Activated CD8-positive, alpha-beta memory T cell treated with anti-CD3 and anti-CD28 coated beads for 48 hours (primary cell): ENCODE measurements around the gene FGGY.

Experiments used
- DNase-seq, 3 experiments: peaks; one replicate each; pipeline ENCODE4 v3.0.0-alpha.2; 2020; ENCODE audit warnings: low read depth in 2 of 3, low spot score in 2 of 3

The FGGY gene

DNA sequence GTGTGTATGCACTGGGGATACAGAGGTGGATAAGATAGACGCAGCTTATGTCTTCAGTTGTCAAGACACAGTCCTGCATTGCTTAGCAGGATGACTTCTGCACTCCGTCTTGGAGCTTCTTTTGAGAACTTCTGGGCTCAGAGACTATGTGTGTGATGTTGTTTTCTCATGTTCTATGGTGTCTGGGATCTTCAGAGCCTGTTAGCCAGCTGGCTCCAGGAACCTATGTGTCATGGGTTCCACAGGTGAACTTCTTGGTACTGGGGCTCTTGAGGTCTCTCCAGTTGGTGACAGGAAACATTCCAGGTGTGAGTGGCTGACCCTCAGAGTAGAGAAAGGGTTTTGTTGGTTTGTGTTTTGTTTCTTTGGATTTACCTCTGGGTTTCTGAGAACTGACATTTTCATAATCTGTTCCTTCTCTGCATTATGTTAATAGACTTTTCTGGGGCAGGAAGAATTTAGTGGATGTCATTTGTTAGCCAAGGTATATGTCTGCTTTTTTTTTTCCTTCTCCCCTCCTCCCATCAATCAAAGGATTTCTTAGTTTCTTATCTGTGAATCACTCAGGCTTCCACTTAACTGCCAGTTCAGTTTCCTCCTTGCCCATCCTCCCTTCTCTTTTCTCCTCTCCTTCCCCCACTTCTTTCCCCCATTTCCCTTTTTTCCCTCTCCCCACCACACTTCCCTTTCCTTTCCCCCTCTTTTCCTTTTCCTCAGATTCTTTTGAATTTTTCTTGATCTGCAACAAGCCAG is 18.1 kb downstream of the FGGY start:
- no peak for DNase-seq

DNA sequence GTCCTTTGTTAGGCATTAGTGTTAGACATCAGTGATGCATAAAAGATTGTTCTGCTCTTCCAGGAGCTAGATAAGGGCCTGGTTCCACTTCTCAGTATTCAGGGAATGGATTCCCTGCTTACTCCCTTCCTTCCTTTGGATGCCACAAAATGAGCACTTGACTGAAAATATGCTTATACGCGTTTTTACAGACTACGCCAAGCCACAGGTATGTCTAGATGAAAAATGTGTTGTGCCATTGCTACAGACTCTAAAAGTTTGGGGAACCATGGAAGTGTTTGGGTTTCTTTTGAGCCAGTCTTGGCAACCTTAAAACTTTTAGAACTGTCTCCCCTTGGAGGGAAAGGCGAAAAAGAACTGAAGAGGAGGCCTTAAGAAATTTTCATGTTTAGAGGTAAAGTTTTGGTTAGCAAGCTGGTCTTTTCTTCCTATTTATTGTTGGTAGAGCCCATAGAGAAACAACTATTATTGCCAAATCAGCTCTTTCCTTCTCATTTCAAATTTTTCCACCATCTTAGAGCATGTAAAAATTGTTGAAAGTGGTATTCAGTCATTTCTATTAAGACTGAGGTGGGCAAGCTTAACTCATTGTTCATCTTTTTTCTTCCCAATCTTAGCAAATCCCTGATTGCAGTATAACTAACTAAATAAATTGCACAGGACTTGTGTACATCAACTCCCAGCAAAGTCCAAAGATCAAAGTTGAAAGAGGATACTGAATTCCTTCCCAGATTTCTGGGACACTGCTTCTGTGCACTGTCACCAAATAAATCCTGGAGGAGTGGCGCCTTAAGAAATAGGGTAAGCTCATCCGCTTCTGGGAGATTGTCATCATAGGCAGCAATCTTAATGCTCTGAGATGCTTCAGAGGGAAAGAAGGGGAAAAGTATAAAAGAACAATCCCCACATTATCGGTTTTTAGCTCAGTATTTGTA is 18.9 kb downstream of the FGGY start:
- no peak for DNase-seq

DNA sequence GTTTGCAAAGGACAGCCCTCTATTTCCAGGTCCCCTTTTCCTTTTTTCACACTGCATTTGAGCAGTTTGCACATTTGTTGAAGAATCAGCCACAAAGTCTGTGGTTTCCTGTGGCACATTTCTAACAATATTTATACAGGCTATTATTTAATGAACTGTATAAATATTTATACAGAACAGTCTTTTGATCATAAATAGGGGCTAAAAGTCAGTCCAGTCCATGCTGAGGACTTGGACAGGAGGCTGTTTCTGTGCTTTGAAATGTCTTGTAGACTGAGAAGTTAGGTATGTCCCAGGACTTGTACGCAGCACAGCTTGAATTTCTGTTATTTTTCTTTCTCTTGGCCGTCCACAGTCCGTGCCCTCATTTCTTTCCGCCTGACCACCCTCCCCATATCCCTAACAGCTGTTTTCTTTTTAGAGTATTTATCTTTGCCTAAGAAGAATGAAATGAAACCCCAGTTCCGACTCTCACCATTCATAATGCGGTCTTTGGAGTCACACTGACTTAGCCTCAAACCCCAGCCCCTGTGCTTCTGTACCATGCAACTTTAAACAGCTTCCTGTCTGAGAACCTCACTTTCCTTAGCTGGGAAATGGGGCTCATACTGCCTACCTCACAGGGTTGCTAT is 19.7 kb downstream of the FGGY start:
- DNase-seq = no peak

DNA sequence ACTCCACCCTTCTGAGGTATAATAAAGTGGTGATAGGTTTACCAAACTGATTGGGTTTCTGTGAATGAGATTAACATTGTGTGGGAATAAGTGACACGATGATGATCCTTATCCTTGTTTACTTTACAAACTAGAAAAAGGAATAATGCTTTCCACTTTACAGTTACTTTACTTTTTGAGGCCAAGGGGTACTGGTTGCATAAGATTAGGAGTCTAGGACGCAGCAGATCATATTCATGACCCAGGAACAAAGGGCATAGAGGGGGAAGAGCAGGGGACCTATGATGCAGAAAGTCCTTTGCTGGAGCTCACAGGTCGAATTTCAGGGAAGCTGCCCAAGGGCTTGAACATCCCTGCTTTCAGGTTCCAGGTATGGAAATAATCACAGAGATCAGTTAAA is 20.4 kb downstream of the FGGY start:
- DNase-seq = no peak

DNA sequence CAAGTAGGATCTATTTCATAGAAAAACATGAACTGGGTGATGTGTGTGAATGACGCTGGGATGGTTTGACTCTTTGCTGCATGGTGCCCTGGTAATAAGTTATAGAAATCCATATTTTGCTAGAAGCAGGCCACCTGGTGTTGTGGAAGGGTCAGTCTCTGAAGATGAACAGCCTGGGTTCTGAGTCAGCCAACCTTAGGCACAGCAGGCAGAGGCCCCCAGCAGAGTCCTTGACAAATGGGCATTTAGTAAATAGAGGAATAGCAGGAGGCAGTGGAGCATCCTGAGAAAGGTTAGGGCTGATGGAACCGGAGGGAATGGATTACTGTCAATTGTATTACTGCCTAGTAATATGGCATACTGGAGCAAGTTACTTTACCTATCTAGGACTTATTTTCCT is 20.9 kb downstream of the FGGY start:
- DNase-seq = no peak

DNA sequence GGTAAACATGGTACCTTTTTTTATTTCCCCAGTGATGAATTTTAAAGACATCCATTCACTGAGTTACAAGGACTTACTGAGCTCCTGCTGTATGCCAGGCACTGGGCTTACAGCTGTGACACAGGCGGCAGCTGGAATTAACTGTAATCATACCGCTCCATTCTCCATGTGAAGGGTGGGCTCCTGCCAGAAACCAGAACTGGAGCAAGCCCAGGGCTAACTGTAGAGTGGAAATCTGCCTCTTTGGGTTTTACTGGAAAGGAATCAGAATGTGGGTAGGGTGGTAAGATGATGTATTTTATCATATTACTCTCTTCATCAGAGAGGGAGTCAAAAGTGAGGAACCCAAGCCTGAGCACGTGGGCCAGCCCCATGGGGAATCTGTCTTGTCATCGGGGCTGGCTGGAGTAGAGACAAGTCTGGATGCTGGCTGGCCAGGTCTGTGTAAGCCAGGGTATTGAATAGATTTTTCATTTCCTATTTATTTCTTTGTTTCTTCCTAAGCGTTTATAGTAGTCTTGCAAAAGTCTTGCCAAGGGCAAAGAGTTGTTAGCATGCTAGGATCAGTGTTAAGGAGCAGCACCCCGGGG is 21.5 kb downstream of the FGGY start:
- no peak for DNase-seq

DNA sequence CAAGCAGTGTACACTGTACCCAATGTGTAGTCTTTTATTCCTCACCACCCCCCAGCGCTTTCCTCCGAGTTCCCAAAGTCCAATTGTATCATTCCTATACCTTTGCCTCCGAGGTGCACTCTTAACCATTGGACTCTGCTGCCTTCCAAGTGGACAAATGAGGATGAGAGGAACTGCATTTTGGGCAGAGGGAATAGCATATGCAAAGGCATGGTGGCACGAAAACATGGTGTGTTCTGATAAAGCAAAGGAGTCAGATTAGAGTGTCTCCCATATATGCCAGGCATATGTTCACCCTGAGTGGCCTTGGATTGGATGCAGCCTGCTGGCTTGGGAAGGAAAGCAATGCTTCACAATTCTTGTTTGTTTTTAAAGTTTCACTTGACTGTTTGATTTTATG is 25.5 kb downstream of the FGGY start:
- DNase-seq = no peak

DNA sequence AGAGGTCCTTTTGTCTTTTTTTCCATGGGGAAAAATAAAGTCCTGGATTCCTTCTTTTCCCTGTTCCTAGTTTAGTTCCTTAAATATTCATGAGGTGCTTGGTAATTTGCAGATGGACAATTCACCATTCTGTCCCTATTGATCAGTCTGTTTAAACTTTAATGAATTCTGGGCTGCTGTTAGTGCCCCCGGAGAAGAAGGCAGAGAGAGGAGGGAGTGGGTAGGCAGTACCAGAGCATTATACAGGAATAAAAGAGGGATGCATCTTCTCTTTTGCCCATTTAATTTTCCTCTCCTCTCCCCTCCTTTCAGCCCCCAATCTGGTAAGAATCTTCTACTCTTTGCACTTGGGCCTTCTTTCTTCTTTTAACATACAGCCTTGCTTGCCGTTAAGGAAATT is 25.9 kb downstream of the FGGY start:
- no peak for DNase-seq

DNA sequence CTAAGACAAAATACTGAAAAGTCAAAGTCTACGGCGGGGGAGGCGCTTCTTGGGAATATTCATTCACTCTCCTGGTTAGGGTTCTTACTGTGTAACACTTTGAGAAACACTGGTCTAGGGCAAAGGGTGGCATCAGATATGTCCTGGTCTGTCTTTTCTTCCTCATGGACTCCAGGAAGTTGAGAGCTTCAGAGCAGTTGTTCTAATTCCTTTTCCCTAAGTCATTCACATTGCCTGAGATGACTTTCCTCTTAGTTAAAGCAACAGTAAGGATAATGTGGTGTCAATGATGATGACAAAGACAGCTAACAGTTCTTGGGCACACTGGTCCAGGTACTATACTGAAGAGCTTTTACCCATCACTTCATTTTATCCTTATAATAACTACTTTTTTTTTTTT is 27.0 kb downstream of the FGGY start:
- DNase-seq = no peak

DNA sequence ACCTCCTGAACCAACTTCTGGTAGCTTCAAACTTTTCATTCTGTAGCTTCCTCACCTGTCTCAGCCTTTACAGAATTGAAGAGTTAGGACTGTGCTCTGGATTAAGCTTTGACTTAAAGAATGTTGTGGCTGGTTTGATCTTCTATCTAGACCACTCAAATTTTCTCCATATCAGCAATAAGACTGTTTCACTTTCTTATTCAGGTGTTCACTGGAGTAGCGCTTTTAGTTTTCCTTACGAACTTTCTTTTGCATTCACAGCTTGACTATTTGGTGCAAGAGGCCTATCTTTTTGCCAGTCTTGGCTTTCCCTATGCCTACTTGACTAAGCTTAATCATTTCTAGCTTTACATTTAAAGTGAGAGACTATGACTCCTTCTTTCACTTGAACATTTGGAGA is 31.5 kb downstream of the FGGY start:
- DNase-seq = no peak

DNA sequence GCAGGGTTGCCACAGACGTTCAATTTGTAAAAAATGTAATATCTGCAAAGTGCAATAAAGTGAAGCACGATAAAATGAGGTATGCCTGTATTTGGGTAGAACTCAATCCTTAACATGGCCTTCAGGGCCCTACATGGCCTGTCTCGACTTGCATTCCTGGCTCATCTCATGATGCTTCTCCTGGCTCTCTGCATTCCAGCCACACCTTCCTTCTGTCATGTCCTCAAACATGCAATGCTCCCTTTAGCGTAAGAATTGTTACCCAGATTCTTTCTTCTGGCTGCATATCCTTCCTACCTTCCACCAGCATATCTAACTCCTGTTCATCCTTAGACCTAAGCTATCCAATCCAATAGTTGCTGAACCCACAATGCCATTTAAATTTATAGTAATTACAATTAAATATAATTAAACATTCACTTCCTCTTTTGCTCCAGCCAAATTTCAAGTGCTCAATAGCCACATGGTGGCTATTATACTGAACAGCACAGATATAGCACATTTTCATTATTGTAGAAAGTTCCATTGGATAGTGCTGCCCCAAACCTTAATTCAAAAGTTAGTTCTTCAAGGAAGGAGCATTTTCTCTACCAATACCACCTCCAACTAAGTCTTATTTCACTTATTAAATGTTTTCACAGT is 32.6 kb downstream of the FGGY start:
- no peak for DNase-seq

DNA sequence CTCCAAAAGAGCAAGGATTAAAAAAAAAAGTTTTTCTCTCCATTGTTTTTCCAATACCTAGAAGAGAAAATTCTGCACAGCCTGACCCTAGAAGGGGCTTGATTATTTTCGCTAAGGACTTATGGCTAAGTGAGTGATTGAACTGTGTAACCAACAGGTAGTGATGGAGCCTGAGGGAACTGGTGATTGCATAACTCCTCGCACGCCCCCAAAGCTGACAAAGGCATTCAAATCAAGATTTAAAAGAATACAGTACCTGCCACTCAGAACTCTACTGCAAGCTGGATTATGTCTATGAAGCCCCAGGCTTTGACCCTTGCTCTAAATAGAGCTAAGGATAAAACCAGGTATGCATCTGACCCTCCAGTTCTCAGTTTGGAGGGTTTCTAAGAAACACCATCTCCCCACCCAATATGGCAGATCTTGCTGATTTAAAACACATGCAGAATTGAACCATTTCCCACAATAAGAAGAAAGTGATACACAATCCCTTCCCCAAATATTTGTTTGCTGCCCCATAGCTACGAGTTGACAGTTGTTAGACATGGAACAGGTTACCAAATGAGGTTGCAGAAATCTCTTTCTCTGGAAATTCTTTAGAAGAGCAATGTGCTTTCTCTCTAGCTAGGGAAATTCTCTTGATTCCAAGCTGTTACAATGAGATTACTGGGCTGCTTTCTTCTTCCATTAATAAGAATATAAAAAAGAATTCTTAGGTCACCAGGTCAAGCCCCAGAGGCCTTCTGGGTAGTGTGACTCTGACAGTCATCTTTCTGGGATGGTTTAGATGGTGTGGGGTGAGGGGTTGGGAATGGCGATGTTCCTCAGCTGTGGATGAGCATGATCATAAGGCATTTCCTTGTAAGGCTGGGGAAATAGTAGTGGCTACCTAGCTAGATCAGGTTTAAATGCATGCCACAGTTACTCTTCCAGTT is 35.1 kb downstream of the FGGY start:
- DNase-seq = no peak

DNA sequence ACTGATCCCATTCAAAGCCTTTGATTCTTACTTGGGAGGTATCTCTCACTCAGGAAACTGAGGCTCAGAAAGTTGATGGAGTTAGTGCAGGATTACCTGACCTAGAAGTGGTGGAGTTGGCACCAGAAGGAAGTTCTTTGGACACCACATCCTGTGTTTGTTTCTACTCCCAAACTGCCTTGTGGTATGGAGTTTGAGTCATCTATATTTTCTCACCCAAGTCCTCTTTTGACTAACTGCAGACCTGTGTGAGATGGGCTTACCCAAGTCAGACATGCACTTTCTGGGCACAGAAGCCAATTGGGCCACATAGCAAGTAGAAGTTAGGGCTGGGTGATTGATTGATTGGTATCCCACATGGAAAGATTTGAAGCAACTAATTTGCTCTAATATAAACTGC is 36.1 kb downstream of the FGGY start:
- no peak for DNase-seq

DNA sequence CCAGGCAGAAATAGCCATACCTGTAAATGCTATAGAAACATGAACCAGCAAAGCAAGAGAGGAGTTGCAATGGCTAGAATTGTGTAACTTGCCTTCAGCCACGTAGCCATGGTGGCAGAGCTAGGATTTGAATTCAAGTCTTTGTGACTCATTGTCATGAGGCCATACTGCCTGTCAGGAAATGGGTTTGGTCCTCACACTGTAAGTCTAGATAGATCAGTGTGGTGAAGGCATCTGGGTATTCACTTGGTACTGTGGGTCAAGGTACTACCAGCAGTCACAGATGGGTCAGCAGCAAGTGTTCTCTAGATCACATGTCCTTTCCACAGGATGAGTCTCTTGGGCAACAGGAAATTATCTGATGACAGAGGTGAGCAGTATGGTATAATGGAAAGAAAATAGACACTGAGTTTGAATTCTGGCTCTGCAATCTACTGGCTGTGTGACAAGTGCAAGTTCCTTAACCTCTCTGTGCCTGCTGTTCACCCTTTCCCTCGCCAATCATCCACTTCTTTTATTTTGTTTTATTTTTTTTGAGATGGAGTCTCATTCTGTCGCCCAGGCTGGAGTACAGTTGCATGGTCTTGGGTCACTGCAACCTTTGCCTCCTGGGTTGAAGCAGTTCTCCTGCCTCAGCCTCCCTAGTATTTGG is 36.9 kb downstream of the FGGY start:
- DNase-seq = no peak

DNA sequence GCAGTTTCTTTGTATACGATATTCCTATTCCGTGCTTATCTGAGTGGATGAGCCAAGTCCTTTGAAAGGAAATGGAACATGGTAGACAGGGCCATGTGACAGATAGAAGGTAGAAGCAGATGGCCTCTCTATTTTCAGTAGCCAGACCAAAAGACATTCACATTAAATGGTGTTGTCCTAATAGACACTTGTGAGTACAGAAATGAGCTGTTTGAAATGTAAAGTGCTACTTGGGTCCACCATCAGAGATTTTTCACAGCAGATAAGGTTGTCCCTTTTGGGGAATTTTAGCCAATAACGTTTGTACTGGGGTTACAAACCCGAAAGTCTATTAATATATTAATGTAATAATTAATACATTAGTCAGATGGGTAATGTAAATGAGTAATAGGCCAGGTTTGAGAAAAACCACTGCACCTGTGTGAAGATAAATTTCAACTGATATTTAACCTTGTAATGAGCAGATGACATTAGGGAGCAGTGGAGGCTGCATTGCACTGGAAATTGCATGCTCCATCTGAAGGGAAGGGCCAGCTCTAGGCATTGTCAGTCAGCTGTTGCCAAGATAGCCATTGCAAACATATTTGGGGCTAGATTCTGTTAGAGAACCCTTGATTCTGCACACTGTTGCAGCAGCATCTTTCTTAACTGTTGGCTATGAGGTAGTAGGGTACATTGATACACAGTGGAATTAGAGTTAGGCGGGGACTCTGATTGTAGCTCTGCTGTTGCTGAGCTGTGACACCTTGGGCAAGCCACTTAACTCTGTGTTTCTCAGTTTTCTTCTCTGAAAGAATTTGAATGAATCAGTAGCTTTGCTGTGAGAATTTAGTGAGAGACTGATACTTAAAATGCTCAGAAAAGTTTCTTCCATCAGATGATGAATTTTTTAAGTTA is 43.8 kb downstream of the FGGY start:
- DNase-seq = no peak

DNA sequence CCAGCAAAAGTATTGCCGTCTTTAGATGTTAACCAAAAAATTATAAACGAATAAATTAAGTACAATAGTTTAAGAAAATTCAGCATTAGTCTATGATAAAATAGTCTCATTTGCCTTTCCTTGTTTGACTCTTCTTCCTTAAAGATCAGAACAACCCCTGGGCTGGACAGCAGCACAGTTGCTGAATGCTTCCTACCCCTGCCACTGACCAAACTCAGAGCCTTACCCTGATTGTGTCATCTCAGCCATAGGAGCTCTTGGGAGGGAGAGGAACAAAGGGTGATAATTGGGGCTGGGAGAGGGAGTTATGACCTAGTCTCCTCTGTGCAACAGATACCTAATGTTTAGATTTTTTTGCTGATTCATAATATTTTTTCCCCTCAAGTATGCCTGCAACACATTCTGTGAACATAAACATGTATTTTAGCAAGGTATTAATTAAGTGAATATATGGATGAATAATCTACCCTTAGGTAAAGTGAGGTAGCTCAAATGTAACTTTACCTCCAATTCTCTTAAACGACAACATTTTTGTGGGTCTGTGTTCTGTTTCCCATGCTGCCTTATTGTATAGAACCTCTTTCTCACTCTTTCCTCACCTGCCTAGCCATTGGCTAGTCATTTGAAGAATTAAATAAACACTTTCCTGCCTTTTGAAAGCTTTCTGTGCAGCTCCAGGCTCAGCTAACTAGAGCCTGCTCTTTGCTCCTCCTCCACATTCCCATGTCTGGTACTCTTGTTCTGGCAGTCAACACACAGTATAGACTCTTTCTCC is 46.1 kb downstream of the FGGY start:
- DNase-seq = no peak

DNA sequence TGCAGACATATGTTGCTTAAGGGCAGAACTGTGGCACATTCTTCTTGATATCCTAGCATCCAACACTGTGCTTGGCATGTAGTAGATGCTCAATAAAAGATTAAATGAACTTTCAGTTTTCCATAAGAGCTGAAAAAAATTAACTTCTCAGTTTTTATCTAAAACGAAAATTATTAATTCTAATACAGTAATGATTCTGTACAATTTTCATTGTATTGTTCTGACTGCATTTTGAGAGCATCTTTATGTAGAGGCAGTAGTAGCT is 46.6 kb downstream of the FGGY start:
- DNase-seq = no peak

DNA sequence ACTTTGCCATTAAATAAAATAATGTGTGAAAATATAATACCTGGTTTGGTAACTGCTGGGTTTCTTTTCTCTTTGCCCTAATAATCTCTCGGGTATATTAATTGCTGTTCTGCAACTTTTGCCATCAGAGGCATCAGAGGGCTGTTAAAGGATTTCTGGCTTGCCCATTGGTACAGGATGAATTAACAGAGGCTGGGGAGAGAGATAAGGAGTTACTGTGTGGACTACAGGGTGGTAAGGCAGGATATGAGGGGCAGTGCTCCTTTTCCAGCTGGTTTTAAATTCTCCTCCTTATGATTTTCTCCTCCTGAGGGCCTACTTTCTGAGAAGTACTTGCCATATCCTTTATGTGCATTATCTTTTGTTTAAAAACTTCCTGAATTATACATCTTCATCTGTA is 48.3 kb downstream of the FGGY start:
- no peak for DNase-seq
